Fibroblast of skin of right quadriceps (primary cell): Measurements from ENCODE around the gene APOC3.

ENCODE experiments used
- DNase-seq: peaks from one replicate; pipeline ENCODE4 v3.0.0-alpha.2; 2013

The APOC3 gene

GRCh38 chr11:116807601-116808261, 22.0 kb upstream of the APOC3 start:
- no peak for DNase-seq

DNA sequence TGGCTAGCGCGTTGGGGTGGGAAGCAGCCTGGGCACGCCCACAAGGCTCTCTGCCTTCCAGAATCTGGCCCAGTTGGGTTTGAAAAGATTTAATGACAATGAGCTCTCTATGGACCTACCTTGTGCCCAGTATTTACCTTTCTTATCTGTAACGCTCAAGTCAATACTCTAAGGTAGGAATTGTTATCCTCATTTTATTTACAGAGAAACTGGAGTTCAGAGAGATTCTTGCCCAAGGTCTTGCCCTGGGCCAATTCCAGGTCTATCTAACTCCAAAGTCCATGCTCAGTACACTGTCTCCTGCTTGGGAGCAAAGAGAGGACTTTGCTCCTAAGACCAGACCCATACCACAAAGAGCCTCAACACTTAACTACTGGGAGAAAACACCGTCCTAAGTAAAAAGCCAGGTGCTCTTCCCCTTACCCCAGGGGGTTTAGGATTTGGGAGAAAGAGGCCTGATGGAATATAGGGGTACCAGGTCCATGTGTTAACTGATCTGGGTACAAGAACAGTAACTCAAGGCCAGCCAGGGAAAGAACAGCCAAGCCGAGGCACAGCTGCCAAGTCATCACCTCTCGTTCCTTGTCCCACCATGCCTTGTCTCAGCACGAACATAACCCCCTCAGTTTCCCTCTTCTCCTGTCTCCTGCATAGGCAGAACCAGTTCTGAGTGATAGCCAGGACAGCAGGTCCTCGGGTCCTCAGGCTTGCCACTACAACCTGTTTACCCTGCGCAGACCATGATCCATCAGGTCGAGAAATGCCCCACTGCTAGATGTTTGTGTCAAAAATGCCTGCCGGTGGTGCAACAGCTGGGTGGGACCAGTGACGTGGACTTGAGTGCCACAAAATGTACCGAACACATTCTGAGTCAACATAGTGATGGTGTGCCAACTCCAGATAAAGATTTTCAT, 21.2 kb upstream of the APOC3 start:
- DNase-seq: no peak

DNA sequence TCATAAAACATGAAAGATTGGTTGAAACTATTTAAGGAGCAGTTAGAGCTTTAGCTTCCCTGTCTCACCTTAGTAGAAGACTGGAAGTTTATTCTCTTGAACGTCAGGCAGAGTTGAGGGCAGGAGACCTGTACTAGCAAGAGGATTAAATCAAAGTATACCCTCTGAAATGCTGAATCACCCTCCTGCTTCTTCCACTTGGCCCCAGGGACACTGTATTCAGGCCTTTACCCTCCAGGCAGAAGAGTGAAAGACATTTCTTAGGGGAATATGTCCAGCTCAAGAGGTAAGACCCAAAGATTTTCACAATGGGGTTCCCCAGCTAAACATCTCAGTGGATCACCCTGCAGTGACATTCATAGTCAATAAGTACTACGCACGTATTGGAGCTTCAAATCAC, 18.5 kb upstream of the APOC3 start:
- no peak for DNase-seq

GRCh38 chr11:116812109-116812508, 17.6 kb upstream of the APOC3 start:
- DNase-seq: no peak

- DNase-seq: no peak
These were observed 16.5 kb upstream of the APOC3 start for GRCh38 chr11:116813170-116813569.

DNA sequence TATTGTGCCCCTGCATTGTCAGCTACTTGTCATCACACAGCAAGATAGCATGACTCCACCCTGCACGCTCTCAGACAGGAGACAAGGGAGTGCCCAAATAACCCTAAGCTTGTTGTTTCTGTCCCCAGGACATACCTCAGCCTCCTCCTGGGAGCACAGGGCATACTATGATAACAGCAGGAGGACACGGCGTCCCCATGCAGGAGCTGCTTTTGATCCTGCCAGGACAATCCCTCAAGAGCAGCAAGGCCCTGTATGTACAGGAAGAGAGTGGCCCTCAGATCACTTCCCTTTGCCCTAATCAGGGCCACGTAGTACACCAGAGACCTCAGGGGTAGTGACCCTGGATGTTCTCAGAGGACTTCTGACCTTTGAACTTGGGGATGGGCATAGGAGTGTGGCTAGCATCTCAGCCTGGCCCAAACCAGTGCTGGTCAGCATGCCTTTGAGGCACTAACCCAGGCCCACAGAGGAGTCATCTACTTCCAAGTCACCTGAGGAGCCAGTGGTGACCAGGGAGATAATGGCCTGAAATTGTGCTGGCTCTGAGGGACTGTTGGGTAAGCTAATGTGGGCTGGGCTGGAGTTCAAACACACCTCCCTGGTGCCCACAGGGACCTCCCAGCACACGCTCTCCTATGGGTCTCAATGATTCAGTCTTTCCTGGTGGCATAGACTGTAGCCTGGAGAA, 15.8 kb upstream of the APOC3 start:
- DNase-seq: no peak

GRCh38 chr11:116814502-116814901, 15.2 kb upstream of the APOC3 start:
- DNase-seq: no peak

DNA sequence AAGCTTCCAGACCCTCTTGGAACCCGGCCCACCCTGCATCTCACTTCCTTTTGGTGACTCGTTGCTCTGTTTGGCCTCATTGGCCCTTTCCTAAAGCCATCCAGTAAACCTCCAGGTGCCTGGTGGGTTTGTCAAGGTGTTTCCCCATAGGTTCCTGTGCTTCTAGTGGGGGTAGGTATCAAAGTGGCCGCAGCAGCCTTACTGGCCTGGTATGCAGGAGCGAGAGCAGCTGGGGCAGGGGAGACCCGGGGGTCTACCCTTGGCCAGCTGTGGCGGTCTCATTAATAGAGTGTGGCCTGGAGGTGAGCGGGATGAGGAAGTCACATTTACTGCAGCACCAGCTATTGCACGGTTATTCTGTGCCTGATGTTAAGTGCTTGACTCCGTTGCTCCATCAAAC, 10.7 kb upstream of the APOC3 start:
- DNase-seq: no peak

DNA sequence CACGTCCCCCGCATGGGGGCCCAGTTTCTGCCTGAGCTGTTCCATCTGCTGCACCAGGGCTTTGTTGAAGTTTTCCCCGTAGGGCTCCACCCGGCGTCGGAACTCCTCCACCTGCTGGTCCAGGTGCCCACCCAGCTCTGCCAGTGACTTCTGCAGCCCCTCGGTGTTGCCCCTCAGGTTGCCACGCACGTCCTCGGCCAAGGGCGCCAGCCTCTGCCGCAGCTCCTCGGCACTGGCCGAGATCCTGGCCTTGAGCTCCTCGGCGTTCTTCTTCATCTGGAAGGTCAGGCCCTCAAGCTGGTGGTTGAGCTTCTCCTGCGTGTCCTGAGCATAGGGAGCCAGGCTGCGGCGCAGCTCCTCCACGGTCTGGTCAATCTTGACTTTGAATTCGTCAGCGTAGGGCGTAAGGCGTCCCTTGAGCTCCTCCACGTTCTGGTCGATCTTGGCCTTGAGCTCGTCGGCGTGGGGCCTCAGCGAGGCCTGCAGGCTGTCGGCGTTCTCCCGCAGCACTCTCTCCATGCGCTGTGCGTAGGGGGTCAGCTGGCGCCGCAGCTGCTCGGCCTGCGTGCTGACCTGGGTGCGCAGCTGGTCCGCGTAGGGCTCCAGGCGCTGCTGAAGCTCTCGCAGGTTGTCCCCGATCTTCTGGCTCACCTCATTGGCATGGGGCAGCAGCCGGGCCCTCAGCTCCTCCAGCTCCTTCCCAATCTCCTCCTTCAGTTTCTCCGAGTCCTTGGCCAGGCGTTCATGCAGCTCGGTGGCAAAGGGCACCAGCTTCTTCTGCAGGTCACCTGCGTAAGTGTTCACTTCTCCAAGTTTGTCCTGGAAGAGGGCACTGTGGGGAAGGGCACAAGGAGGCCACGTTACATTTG, 8.4 kb upstream of the APOC3 start:
- no peak for DNase-seq

- DNase-seq: no peak
These were observed 7.1 kb upstream of the APOC3 start for GRCh38 chr11:116822575-116822974.

DNA sequence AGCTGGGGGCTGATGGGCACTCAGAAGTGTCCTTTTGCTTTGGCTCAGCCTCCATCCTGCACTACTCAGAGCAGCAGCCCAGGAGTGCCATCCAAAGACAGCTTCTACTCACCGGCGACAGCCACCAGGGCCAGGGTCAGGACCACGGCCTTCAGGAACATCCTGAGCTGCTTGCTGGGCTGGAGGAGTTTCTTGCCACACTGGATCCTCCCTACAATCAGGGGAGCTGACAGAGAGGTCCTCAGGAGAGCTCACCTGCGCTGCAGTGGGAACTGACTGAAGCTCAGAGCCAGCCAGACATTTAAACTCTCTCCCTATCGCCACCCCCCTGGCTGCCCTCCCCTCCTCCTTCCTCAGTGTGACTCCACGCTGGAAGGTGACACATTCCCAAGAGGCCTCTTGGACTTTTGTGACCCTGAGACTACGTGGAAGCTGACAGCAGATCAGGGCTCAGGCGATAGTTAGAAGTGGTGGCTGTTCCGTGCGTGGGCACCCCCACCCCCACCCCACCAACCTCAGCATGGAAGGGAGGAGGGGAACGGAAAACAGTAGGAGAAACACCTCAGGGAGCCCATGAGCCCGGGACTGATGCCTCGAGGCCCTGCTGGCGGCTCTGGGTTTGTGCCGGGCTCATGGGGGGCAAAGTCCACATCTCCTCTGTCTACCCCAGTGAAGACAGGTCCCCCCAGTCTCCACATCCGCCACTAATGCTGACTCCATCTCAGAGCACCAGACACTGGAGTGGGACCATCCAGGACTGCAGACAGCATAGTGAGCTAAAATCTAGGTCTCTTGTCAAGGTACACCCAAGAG, 6.5 kb upstream of the APOC3 start, which contains the start of gene APOA4:
TSS of gene APOA4 (minus strand) at position 274 of the 813 bp plus-strand sequence. CDS start at position 161, 113 bp downstream.
- DNase-seq: no peak

DNA sequence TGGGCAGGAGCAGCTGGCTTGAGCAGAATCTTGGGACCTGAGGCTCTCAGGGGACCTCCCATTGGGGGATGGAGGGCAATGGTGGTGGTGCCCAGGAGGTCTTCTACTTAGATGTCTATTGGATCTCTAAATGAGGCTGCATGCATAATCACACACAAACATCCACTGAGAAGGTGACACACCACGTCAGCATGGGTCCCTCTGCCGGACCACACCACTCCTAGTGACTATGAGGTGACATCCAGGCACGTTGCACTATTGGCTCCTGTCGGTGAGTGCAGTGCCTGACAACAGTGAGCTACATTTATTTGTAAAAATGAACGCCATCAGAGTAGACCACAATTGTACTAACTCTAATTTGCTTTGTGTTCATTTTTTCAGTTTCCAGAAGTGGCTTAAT, 4.3 kb upstream of the APOC3 start:
- no peak for DNase-seq

DNA sequence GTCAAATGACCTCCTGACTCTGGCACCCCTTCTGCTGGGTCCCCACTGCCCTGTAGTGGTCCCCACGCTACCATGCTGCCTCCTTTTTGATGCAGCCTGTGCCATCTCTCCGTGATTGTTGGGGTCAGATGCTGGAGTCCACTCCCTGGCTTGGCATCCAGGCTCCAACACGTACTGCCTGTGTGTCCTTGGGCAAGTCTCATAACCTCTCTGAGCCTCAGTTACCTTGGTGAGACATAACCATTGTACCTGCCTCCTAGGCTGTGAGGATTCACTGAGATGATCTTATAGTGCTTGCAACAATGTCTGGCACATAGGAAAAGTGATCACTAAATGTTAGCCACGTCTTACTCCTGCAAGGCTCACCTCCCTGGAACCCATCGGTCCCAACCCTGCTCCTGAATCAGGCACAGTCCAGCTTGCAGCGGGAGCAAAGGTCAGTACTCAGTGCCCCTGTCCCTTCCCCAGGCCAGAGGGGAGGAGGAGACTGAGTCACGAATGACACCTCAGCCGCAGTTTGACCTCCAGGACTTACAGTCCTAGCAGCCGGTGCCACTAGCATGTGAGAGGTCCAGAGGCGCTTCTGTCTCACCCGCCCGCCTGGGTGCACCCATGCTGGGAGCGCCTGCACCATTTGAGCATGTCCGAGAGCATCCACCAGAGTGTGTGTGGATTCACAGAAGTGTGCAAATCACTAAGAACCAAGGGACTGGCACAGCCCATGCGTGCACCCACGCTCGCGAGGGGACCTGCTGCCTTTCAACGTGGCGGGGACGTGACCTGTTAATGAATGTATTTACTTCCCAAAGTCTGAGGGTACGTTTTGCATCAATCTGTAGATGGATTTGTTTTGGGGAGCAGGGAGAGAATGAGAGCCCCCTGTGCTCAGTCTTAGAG, 3.6 kb upstream of the APOC3 start:
- DNase-seq: no peak

- DNase-seq: no peak
These were observed 2.8 kb upstream of the APOC3 start for GRCh38 chr11:116826751-116827431.

GRCh38 chr11:116827461-116827860, 2.2 kb upstream of the APOC3 start:
- DNase-seq: no peak

- DNase-seq: no peak
These were observed 829 bp upstream of the APOC3 start for GRCh38 chr11:116828632-116829524.

DNA sequence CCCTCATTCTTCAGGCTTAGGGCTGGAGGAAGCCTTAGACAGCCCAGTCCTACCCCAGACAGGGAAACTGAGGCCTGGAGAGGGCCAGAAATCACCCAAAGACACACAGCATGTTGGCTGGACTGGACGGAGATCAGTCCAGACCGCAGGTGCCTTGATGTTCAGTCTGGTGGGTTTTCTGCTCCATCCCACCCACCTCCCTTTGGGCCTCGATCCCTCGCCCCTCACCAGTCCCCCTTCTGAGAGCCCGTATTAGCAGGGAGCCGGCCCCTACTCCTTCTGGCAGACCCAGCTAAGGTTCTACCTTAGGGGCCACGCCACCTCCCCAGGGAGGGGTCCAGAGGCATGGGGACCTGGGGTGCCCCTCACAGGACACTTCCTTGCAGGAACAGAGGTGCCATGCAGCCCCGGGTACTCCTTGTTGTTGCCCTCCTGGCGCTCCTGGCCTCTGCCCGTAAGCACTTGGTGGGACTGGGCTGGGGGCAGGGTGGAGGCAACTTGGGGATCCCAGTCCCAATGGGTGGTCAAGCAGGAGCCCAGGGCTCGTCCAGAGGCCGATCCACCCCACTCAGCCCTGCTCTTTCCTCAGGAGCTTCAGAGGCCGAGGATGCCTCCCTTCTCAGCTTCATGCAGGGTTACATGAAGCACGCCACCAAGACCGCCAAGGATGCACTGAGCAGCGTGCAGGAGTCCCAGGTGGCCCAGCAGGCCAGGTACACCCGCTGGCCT, 641 bp downstream of the APOC3 start:
- DNase-seq: no peak

GRCh38 chr11:116831790-116832349, 2.2 kb downstream of the APOC3 start:
- DNase-seq: no peak
